Heart left ventricle (tissue), 13 donors: Measurements from ENCODE around the gene WIPF2.

Experiments
- CTCF ChIP-seq, 12 donors: fragments of 200-600 bp; sonication (generic) in 4 of 12; IDR thresholded peaks; one replicate each; pipeline versions ENCODE4 v1.5.0 to v1.8.0; 2018 to 2022; ENCODE audit warnings: antibody characterized with exemption in 12 of 12, mild to moderate bottlenecking in 5 of 12
- POLR2A ChIP-seq, 2 donors: fragments of 450-650 bp; IDR thresholded peaks; one replicate each; pipeline ENCODE4 v1.6.1; 2017; ENCODE audit warnings: antibody characterized with exemption in 2 of 2, mild to moderate bottlenecking in 2 of 2, moderate library complexity in 2 of 2
- donor health status: ischemic (EF 13 %, LVEDD 7.1; RV severe dilation, severe dysfunction).
- donor health status: DM: no; HTN: yes; CAD: no.
- donor health status: DM: no; HTN: no; CAD: no.
- donor health status: ischemic (EF 25% LVEDD 6.9; RV normal size, moderate dysfunction).
- donor health status: ischemic (EF 25% LVEDD 5.7; RV mildly dilated, moderate dysfunction).
- donor health status: ischemic (EF 35%, LVEDD 5.7; RV mildly dilated, moderate dysfunction).
- donor health status: nonischemic (EF 11% LVEDD 7.7; RV severe dilation, severe dysfunction).
- donor health status: DM: yes; HTN: yes; CAD: no.
- donor health status: PGD.
- donor health status: ischemic (EF 29% LVEDD 5.4; RV normal size, mild dysfunction).
- donor health status: nonischemic (EF 23%, LVEDD 6.1; RV moderate dilation, normal function).

- TF ChIP-seq POLR2A (IDR thresholded peaks at IDR 0.05) (no peak), CTCF (IDR thresholded peaks at IDR 0.05) (no peak)
Measured at GRCh38 chr17:40178660-40179059, 40.4 kb upstream of the WIPF2 start.
